Thyroid gland (tissue), 4 donors: ENCODE results near the gene PGLYRP3. TPM values are rescaled to one million over a fixed set of nuclear protein-coding genes. Genes with fewer than 3 reads are reported as not detected.
"Not testable (repeated sequence)": the region's sequence is repeated elsewhere in the genome, so short reads cannot be mapped to it uniquely, and the experiment has no call there.

Source experiments
- DNase-seq, 2 donors: peaks; one replicate each; pipeline ENCODE4 v3.0.0-alpha.2; 2019
- H3K27ac ChIP-seq, 3 donors: fragments of 200-600 bp; sonication (generic); 1 replicate in 2 of 3; 2 replicates in 1 of 3; pipeline ENCODE4 v1.5.1; 2016 to 2019; ENCODE audit warnings: mild to moderate bottlenecking in 1 of 3, moderate library complexity in 1 of 3
- H3K27me3 ChIP-seq: fragments of 200-600 bp; sonication (generic); one replicate; pipeline ENCODE4 v1.5.1; 2019
- H3K36me3 ChIP-seq, 2 donors: fragments of 200-600 bp; sonication (generic); one replicate each; pipeline ENCODE4 v1.5.1; 2016 to 2019
- H3K4me1 ChIP-seq, 2 donors: fragments of 200-600 bp; sonication (generic); one replicate each; pipeline ENCODE4 v1.5.1; 2017 to 2019
- H3K4me3 ChIP-seq, 3 donors: fragments of 200-600 bp; sonication (generic); replicated peaks in 1 of 3; 1 replicate in 2 of 3; 2 replicates in 1 of 3; pipeline ENCODE4 v1.5.1; 2016; ENCODE audit warnings: mild to moderate bottlenecking in 1 of 3
- H3K9me3 ChIP-seq: fragments of 200-600 bp; sonication (generic); one replicate; pipeline ENCODE4 v1.5.1; 2017
- CTCF ChIP-seq, 6 experiments: fragments of 200-600 bp in 3 of 6; fragments of 450-650 bp in 3 of 6; sonication (generic) in 3 of 6; IDR thresholded peaks; one replicate each; pipeline ENCODE4 v1.5.1; 2016 to 2019; ENCODE audit warnings: antibody characterized with exemption in 6 of 6, mild to moderate bottlenecking in 2 of 6, inconsistent platforms in 1 of 6, moderate library complexity in 1 of 6
- POLR2A ChIP-seq, 2 donors: fragments of 450-650 bp; IDR thresholded peaks; one replicate each; pipeline ENCODE4 v1.6.1; 2017; ENCODE audit warnings: antibody characterized with exemption in 2 of 2, mild to moderate bottlenecking in 2 of 2, moderate library complexity in 1 of 2
- WGBS, 2 donors: methylation state at CpG; one replicate each; pipeline ENCODE4 v1.1.5; 2017; 5-methylcytosine and 5-hydroxymethylcytosine counted together
- intact Hi-C: fragments of 100-400 bp; cut with DNase I; formaldehyde crosslinking; loops from one replicate; pipeline ENCODE4 v1.15.1; 2023
- total RNA-seq, 4 donors: library from RNA; depleted of rRNA; stranded (reverse); fragments of >200 nt; gene quantifications; one replicate each; pipeline ENCODE4 v1.2.3, GENCODE V29; 2016

PGLYRP3 gene
- total RNA-seq, 4 donors from 2014 or later = not detected

GRCh38 chr1:153347856-153348255 is 35.1 kb upstream of the PGLYRP3 start:
- H3K4me1 ChIP-seq = no peaks in the 10 kb centered on the region
- 71 to 78% methylated on average over 4 to 7 of the region's 7 CpGs for WGBS, 2 donors
- H3K4me3 ChIP-seq = no peak overlapping the region
- H3K9me3 ChIP-seq = no peaks in the 10 kb centered on the region
- H3K36me3 ChIP-seq = no peaks in the 10 kb centered on the region
- no peaks in the 10 kb centered on the region for H3K27me3 ChIP-seq
- no peak for DNase-seq
- no peak for TF ChIP-seq POLR2A (IDR thresholded peaks at IDR 0.05)
- TF ChIP-seq CTCF (IDR thresholded peaks at IDR 0.05) = no peak
- intact Hi-C loops = no loop called here
- H3K27ac ChIP-seq = no peak overlapping the region

GRCh38 chr1:153347049-153347448 is 34.3 kb upstream of the PGLYRP3 start:
- H3K27me3 ChIP-seq, H3K27ac ChIP-seq, H3K36me3 ChIP-seq, intact Hi-C loops, H3K4me1 ChIP-seq, H3K4me3 ChIP-seq, DNase-seq, H3K9me3 ChIP-seq: not testable (repeated sequence)
- 68 to 69% methylated on average over 14 of the region's 14 CpGs for WGBS, 2 donors

GRCh38 chr1:153346077-153346723 is 33.4 kb upstream of the PGLYRP3 start:
- no peaks in the 10 kb centered on the region for H3K4me1 ChIP-seq
- DNase-seq = no peak
- no peaks in the 10 kb centered on the region for H3K9me3 ChIP-seq
- no peaks in the 10 kb centered on the region for H3K36me3 ChIP-seq
- no peak overlapping the region for H3K27ac ChIP-seq
- intact Hi-C loops = no loop called here
- WGBS, 2 donors = 32 to 39% methylated on average over 6 of the region's 6 CpGs
- TF ChIP-seq CTCF (IDR thresholded peaks at IDR 0.05) (no peak), POLR2A (IDR thresholded peaks at IDR 0.05) (no peak)
- H3K4me3 ChIP-seq = no peak overlapping the region
- no peaks in the 10 kb centered on the region for H3K27me3 ChIP-seq

- no peak for TF ChIP-seq POLR2A (IDR thresholded peaks at IDR 0.05)
- Histone ChIP-seq H3K4me3 (no peak overlapping the region), H3K9me3 (no peaks in the 10 kb centered on the region), H3K27me3 (no peaks in the 10 kb centered on the region), H3K4me1 (no peaks in the 10 kb centered on the region), H3K27ac (no peak overlapping the region), H3K36me3 (no peaks in the 10 kb centered on the region)
- no peak for DNase-seq
- 84% methylated on average over 12 to 14 of the region's 14 CpGs for WGBS, 2 donors
- intact Hi-C loops = no loop called here
Measured at GRCh38 chr1:153345187-153346076, 32.7 kb upstream of the PGLYRP3 start.

GRCh38 chr1:153344718-153345025 is 31.9 kb upstream of the PGLYRP3 start:
- 48 to 55% methylated on average over 3 of the region's 3 CpGs for WGBS, 2 donors
- Histone ChIP-seq H3K4me3 (no peak overlapping the region), H3K9me3 (no peaks in the 10 kb centered on the region), H3K27me3 (no peaks in the 10 kb centered on the region), H3K36me3 (no peaks in the 10 kb centered on the region), H3K27ac (no peak overlapping the region), H3K4me1 (no peaks in the 10 kb centered on the region)
- intact Hi-C loops = no loop called here
- no peak for DNase-seq
- TF ChIP-seq CTCF (IDR thresholded peaks at IDR 0.05) (no peak), POLR2A (IDR thresholded peaks at IDR 0.05) (no peak)
